Hepatocyte (in vitro differentiated cells): ENCODE measurements around the gene TMIE.

Experiments
- CTCF ChIP-seq: fragments of 200-600 bp; sonication (generic); IDR thresholded peaks from 2 replicates; pipeline ENCODE4 v1.5.1; 2016; ENCODE audit warnings: antibody characterized with exemption, mild to moderate bottlenecking; ENCODE audit not compliant: poor library complexity
- EZH2 ChIP-seq: fragments of 200-600 bp; sonication (generic); IDR thresholded peaks from 2 replicates; pipeline ENCODE4 v1.6.1; 2016; ENCODE audit warnings: antibody characterized with exemption, mild to moderate bottlenecking, borderline replicate concordance
- EZH2phosphoT487 ChIP-seq: fragments of 200-600 bp; sonication (generic); IDR thresholded peaks from one replicate; pipeline ENCODE4 v1.6.1; 2018; ENCODE audit warnings: antibody characterized with exemption, mild to moderate bottlenecking, low read depth, moderate library complexity; ENCODE audit not compliant: unreplicated experiment, severe bottlenecking

- TF ChIP-seq CTCF (no peak), EZH2 (no peak), EZH2phosphoT487 (no peak)
Measured at GRCh38 chr3:46746711-46747110, 45.5 kb downstream of the TMIE start.
